Skeletal muscle tissue (tissue), 4 donors: ENCODE results near the gene BIRC6. TPM values are rescaled to one million over a fixed set of nuclear protein-coding genes. Genes with fewer than 3 reads are reported as not detected.

ENCODE experiments used
- H3K27ac ChIP-seq: one replicate; pipeline ENCODE4 v1.7.0; 2013; ENCODE audit warnings: mild to moderate bottlenecking, low read depth, low read length, inconsistent platforms
- H3K27me3 ChIP-seq, 3 donors: one replicate each; pipeline ENCODE4 v1.7.0; 2013; ENCODE audit warnings: low read length in 3 of 3; ENCODE audit not compliant: control insufficient read depth in 3 of 3, insufficient read depth in 3 of 3
- H3K36me3 ChIP-seq, 3 donors: one replicate each; pipeline ENCODE4 v1.7.0; 2013; ENCODE audit warnings: low read length in 3 of 3; ENCODE audit not compliant: control insufficient read depth in 3 of 3, insufficient read depth in 3 of 3
- H3K4me1 ChIP-seq, 3 donors: one replicate each; pipeline ENCODE4 v1.7.0; 2013; ENCODE audit warnings: low read length in 3 of 3, mild to moderate bottlenecking in 3 of 3; ENCODE audit not compliant: control insufficient read depth in 3 of 3, insufficient read depth in 3 of 3
- H3K4me3 ChIP-seq, 3 donors: one replicate each; pipeline ENCODE4 v1.7.0; 2013; ENCODE audit warnings: low read length in 3 of 3
- H3K9ac ChIP-seq, 3 donors: one replicate each; pipeline ENCODE4 v1.7.0; 2013; ENCODE audit warnings: low read length in 3 of 3, mild to moderate bottlenecking in 3 of 3, moderate library complexity in 2 of 3, low read depth in 1 of 3
- H3K9me3 ChIP-seq, 3 donors: one replicate each; pipeline ENCODE4 v1.7.0; 2013; ENCODE audit warnings: low read length in 3 of 3; ENCODE audit not compliant: control insufficient read depth in 3 of 3
- total RNA-seq: library from RNA; depleted of rRNA; stranded (reverse); fragments of >200 nt; gene quantifications from one replicate; pipeline ENCODE4 v1.2.3, GENCODE V29; 2014
- donor health status: Osteomylitis.

Gene BIRC6
- total RNA-seq, 1 donor from 2014 or later: 216 TPM

GRCh38 chr2:32430804-32431203 lies 74.0 kb downstream of the BIRC6 start:
- peaks cover 6 to 11% (median 11%) of the 10 kb centered on the region in 3 donors for H3K4me1 ChIP-seq
- H3K9ac ChIP-seq: no peak overlapping the region
- H3K9me3 ChIP-seq: no peaks in the 10 kb centered on the region
- no peaks in the 10 kb centered on the region for H3K27me3 ChIP-seq
- peaks cover 0 to 13% (median 6%) of the 10 kb centered on the region in 3 donors for H3K36me3 ChIP-seq
- no peak overlapping the region for H3K4me3 ChIP-seq
- H3K27ac ChIP-seq: no peak overlapping the region

DNA sequence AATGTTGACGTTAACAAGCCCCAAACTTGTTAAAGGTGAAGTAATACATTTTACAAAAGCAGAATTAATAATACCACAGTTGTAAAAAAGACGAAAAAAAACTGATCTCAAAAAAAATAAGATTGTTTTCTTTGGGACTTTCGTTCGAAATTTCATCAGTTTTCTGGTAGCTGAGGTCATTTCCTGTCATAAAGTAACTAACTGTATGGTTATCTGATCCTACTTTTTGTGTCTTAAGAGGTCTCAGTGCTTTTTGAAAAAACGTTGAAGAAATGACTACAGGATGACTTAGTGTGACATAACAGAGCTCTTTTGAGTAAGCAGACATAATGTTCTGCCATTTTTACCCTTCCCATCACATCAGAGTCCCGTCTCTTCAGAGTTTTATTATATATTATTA lies 79.3 kb downstream of the BIRC6 start:
- Histone ChIP-seq H3K4me3 (no peak overlapping the region), H3K27ac (no peak overlapping the region), H3K9me3 (no peaks in the 10 kb centered on the region), H3K27me3 (no peaks in the 10 kb centered on the region), H3K9ac (no peak overlapping the region), H3K36me3 (peaks cover 8 to 40% (median 21%) of the 10 kb centered on the region in 3 donors), H3K4me1 (no peaks in the 10 kb centered on the region)

- no peak overlapping the region for H3K27ac ChIP-seq
- H3K4me1 ChIP-seq: no peaks in the 10 kb centered on the region
- no peak overlapping the region for H3K9ac ChIP-seq
- H3K36me3 ChIP-seq: peaks cover 17 to 68% (median 61%) of the 10 kb centered on the region in 3 donors
- H3K27me3 ChIP-seq: no peaks in the 10 kb centered on the region
- H3K4me3 ChIP-seq: no peak overlapping the region
- H3K9me3 ChIP-seq: no peaks in the 10 kb centered on the region
These were observed 85.2 kb downstream of the BIRC6 start for GRCh38 chr2:32442020-32442467.

DNA sequence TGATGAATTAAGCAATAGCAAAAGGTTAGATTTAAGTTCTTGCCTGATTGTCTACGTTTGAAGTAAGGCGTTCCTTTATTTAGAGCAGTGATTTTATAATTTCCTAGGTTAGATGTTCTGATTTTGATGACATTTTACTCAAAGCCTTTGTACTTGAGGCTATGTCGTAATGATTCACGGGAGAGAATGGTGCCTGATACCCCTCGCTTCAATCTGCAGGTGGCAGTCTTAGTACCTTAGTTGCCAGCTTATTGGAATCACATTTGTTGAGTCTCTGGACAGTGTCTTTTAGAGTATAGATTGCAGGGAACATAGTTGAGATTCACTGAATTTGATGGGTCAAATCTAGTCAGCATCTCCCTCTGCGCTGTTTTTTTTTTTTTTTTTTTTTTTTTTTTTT lies 89.5 kb downstream of the BIRC6 start:
- no peaks in the 10 kb centered on the region for H3K4me1 ChIP-seq
- no peak overlapping the region for H3K27ac ChIP-seq
- no peaks in the 10 kb centered on the region for H3K9me3 ChIP-seq
- no peaks in the 10 kb centered on the region for H3K27me3 ChIP-seq
- H3K9ac ChIP-seq: no peak overlapping the region
- H3K36me3 ChIP-seq: peaks cover 13 to 53% (median 48%) of the 10 kb centered on the region in 3 donors
- no peak overlapping the region for H3K4me3 ChIP-seq

DNA sequence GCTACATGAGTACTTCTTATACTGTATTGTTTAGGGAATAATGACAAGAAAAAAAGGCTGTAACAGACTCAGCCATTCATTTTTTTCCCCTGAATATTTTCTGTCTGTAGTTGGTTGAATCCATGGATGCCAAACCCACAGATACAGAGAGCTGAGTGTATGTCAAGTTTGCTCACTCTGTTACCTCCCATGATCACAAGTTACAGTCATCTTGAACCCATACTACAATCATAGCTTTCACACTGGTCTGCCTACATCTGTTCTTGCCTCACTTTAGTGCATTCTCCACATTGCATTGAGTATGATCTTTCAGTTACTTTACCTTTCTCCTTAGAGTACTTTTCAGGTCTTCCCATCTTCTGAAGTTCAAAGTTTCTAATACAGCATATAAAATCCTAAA lies 94.0 kb downstream of the BIRC6 start:
- Histone ChIP-seq H3K36me3 (peaks cover 6 to 21% (median 14%) of the 10 kb centered on the region in 3 donors), H3K9me3 (no peaks in the 10 kb centered on the region)

GRCh38 chr2:32452338-32453064 lies 95.7 kb downstream of the BIRC6 start:
- no peaks in the 10 kb centered on the region for H3K27me3 ChIP-seq
- H3K9me3 ChIP-seq: no peaks in the 10 kb centered on the region
- no peak overlapping the region for H3K4me3 ChIP-seq
- H3K36me3 ChIP-seq: peaks cover 0 to 15% (median 8%) of the 10 kb centered on the region in 3 donors
- no peak overlapping the region for H3K9ac ChIP-seq
- no peak overlapping the region for H3K27ac ChIP-seq
- H3K4me1 ChIP-seq: no peaks in the 10 kb centered on the region

More for the DNA sequence above, 94.0 kb downstream of the BIRC6 start:
- no peak overlapping the region for H3K4me3 ChIP-seq
- H3K27ac ChIP-seq: no peak overlapping the region
- no peaks in the 10 kb centered on the region for H3K27me3 ChIP-seq
- H3K4me1 ChIP-seq: no peaks in the 10 kb centered on the region
- H3K9ac ChIP-seq: no peak overlapping the region

DNA sequence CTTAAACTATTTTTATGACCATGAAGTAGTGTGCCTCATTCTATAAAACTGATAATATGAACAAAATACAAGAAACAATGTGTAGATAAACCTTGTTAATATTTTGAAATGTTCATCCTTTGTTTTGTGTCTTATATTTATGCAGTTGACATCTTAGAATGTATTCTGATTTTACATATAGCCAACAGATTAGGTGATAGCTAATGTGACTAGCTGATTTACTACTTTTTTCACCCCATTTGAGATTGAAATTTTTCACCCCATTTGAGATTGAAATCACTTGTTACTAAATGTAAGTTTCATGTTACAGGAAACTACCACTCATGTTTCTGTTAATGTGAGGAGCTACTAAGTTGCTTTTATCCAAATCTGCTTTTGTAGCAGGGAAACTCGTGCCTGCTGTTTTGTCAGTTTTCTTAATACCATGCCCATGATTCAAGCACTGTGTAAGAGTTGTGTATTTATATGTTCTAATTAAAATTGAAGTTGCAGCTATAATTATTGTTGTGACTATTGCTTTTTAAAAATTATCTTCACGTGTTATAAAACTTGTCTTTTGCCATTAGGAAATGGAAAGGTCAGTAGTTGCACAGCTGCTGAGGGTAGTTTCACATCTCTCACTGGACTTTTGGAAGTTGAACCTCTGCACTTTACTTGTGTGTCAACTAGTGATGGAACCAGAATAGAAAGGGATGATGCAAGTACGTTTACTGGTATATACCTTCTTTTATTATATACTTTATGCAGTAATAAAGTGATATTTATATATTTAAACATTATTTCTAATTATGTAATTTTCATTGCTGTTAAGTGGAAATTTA lies 96.6 kb downstream of the BIRC6 start:
- Histone ChIP-seq H3K36me3 (peaks cover 0 to 15% (median 8%) of the 10 kb centered on the region in 3 donors), H3K27ac (no peak overlapping the region), H3K9me3 (no peaks in the 10 kb centered on the region), H3K27me3 (no peaks in the 10 kb centered on the region), H3K4me1 (no peaks in the 10 kb centered on the region), H3K9ac (no peak overlapping the region), H3K4me3 (no peak overlapping the region)

DNA sequence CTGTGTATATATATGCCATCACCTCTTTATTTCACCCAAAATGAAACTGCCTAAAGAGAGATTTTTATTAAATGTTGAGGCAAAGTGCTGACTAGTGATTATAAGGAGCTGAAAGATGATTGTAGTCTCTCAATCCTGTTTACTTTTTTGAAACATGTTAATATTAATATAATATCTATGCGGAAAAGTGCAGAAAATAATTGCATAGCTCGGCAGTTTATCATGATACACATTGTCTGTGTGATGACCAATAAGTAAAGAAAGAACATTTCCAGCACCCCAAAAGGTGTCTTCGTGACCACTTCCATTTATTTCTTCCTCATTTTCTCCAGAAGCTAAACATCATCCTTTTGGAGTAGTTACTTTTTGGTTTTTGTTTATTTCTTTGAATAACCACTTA lies 99.0 kb downstream of the BIRC6 start:
- no peaks in the 10 kb centered on the region for H3K27me3 ChIP-seq
- no peak overlapping the region for H3K9ac ChIP-seq
- peaks cover 0 to 7% (median 2%) of the 10 kb centered on the region in 3 donors for H3K36me3 ChIP-seq
- H3K4me3 ChIP-seq: no peak overlapping the region
- H3K4me1 ChIP-seq: no peaks in the 10 kb centered on the region
- H3K9me3 ChIP-seq: no peaks in the 10 kb centered on the region
- no peak overlapping the region for H3K27ac ChIP-seq

- no peak overlapping the region for H3K4me3 ChIP-seq
- no peaks in the 10 kb centered on the region for H3K27me3 ChIP-seq
- no peaks in the 10 kb centered on the region for H3K4me1 ChIP-seq
- no peak overlapping the region for H3K9ac ChIP-seq
- no peaks in the 10 kb centered on the region for H3K9me3 ChIP-seq
- no peak overlapping the region for H3K27ac ChIP-seq
- H3K36me3 ChIP-seq: peaks cover 0 to 3% (median 0%) of the 10 kb centered on the region in 3 donors
These were observed 100.0 kb downstream of the BIRC6 start for GRCh38 chr2:32456808-32457207.

DNA sequence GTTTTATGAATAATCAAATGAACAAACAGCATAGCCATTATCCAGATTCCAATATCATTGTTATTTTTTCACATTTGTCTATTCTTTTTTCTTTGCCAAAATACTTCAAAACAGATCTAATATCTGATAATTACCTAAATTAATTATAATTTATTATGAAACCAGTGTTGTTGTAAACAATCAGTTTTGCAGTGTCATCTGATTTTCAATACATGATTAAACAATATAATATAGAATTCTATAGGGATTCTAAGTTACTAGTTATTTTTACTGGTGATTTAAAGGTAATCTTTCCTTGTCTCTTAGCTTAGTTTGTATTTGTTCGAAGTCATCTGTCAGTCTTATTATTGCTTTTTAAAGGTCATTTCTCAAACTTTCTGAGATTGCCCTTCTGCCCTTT lies 101.0 kb downstream of the BIRC6 start:
- Histone ChIP-seq H3K36me3 (peaks cover 0 to 3% (median 0%) of the 10 kb centered on the region in 3 donors), H3K27me3 (no peaks in the 10 kb centered on the region), H3K4me1 (no peaks in the 10 kb centered on the region), H3K9ac (no peak overlapping the region), H3K27ac (no peak overlapping the region), H3K9me3 (no peaks in the 10 kb centered on the region), H3K4me3 (no peak overlapping the region)
